GM10847 (cell line): ENCODE measurements around the gene THSD7B.

Experiments
- POLR2A ChIP-seq: IDR thresholded peaks from 2 replicates; pipeline ENCODE4 v1.6.1; 2011; ENCODE audit not compliant: insufficient read length; ENCODE audit errors: extremely low read depth

The THSD7B gene

GRCh38 chr2:136986605-136987221, 221.4 kb downstream of the THSD7B start:
- no peak for TF ChIP-seq POLR2A

DNA sequence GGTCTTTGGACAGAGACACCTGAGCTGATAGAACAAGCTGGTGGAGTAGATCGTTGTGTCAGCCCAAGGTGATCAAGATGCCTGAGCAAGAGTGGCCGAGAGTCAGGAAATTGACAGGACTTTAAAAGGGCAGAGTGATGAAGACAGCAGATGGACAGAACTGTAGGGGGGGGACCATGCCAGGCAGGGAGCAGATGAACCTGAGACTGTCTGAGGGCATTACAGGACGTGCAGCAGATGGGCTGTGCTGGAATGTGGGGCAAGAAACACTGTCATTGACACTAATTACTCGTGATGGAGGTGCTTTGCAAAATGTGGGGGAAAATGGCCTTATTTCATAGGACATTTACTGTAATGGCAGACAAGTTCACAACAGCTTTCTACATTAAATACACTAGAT, 225.0 kb downstream of the THSD7B start:
- no peak for TF ChIP-seq POLR2A

- TF ChIP-seq POLR2A = no peak
Observed at GRCh38 chr2:136994793-136995192, 229.4 kb downstream of the THSD7B start.

GRCh38 chr2:136997557-136997956, 232.2 kb downstream of the THSD7B start:
- TF ChIP-seq POLR2A = no peak

- no peak for TF ChIP-seq POLR2A
Observed at GRCh38 chr2:137000811-137001210, 235.5 kb downstream of the THSD7B start.

- no peak for TF ChIP-seq POLR2A
Observed at GRCh38 chr2:137002896-137003295, 237.6 kb downstream of the THSD7B start.

DNA sequence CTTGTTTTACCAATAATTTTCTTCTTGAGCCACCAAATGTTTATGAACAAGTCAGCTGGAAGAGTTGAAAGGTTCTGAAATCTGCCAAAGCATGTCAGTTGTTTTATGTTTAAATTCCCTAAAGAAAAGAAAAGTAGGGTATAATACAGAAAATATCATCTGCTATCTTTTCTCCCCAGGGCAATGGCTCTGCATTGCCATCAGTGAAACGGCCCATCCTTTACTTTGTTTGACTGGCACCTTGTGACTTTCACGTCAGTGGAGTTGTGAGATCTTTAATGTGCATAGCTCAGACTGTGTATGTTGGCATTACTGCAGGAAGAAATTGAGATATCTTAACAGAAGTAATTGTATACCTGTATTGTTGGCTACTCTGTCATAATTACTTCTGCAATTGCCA, 239.9 kb downstream of the THSD7B start:
- TF ChIP-seq POLR2A = no peak

GRCh38 chr2:137007938-137008337, 242.6 kb downstream of the THSD7B start:
- no peak for TF ChIP-seq POLR2A

GRCh38 chr2:137009953-137010352, 244.6 kb downstream of the THSD7B start:
- TF ChIP-seq POLR2A = no peak

GRCh38 chr2:137020452-137021196, 255.3 kb downstream of the THSD7B start:
- no peak for TF ChIP-seq POLR2A

DNA sequence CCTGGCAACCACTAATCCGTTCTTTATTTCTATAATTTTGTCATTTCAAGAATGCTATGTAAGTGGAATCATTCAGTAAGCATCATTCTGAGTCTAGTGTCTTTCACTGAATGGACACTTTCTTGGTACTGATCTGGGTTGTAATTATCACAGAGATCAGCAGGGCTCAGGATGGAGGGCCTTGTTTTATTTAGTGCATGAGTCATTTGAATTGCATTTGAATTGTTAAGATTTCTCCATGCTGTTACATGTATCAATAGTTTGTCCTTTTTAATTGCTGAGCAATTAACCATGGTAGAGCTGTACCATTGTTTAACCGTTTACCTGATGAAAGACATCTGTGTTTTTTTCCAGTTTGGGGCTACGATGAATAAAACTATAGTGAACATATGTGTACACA, 256.4 kb downstream of the THSD7B start:
- TF ChIP-seq POLR2A = no peak

- TF ChIP-seq POLR2A = no peak
Observed at GRCh38 chr2:137023205-137023604, 257.9 kb downstream of the THSD7B start.

- no peak for TF ChIP-seq POLR2A
Observed at GRCh38 chr2:137031731-137032130, 266.4 kb downstream of the THSD7B start.

- no peak for TF ChIP-seq POLR2A
Observed at GRCh38 chr2:137036619-137037018, 271.3 kb downstream of the THSD7B start.

- TF ChIP-seq POLR2A = no peak
Observed at GRCh38 chr2:137039482-137040152, 274.3 kb downstream of the THSD7B start.

- no peak for TF ChIP-seq POLR2A
Observed at GRCh38 chr2:137047369-137047768, 282.0 kb downstream of the THSD7B start.
